ENCODE results near the gene IL24. TPM values are rescaled to one million over a fixed set of nuclear protein-coding genes. Genes with fewer than 3 reads are reported as not detected.

Gene IL24
- polyA plus RNA-seq, 1 experiment: 0.25 TPM

- no peak for TF ChIP-seq CTCF (IDR thresholded peaks at IDR 0.05; ENCODE audit: insufficient read depth, low read depth, low read length)
- H3K27me3 ChIP-seq (ENCODE audit: control insufficient read depth, insufficient read depth, low read length): peaks cover 5% of the 10 kb centered on the region
- DNase-seq (ENCODE audit: low read depth): no peak
- POLR2A ChIA-PET: interaction anchor here (0.6 kb wide), 1 partner anchor 54 kb away, joined by 3 read pairs; no protein-coding TSS in a partner anchor
- H3K4me3 ChIP-seq (ENCODE audit: low read depth, low read length): no peak overlapping the region
- CTCF ChIA-PET: interaction anchor here (1.4 to 2.7 kb wide), 2 partner anchors 10 to 127 kb away, joined by 3 to 23 read pairs; partner anchors contain the start of gene IL20
- no peaks in the 10 kb centered on the region for H3K36me3 ChIP-seq (ENCODE audit: control insufficient read depth, insufficient read depth, low read length)
These were observed 42.7 kb upstream of the IL24 start for GRCh38 chr1:206854401-206855129.

- H3K4me3 ChIP-seq (ENCODE audit: low read depth, low read length): no peak overlapping the region
- POLR2A ChIA-PET: no interaction called here
- no peaks in the 10 kb centered on the region for H3K36me3 ChIP-seq (ENCODE audit: control insufficient read depth, insufficient read depth, low read length)
- DNase-seq (ENCODE audit: low read depth): no peak
- no peak for TF ChIP-seq CTCF (IDR thresholded peaks at IDR 0.05; ENCODE audit: insufficient read depth, low read depth, low read length)
- CTCF ChIA-PET: interaction anchor here (1.0 to 2.7 kb wide), 4 partner anchors 9 to 129 kb away, joined by 3 to 23 read pairs (median 4); partner anchors contain the start of gene IL20
- H3K27me3 ChIP-seq (ENCODE audit: control insufficient read depth, insufficient read depth, low read length): peaks cover 6% of the 10 kb centered on the region
These were observed 41.4 kb upstream of the IL24 start for GRCh38 chr1:206855859-206856258.

- ChIA-PET POLR2A (no interaction called here), CTCF (interaction anchor here (1.0 to 2.7 kb wide), 6 partner anchors 8 to 130 kb away, joined by 3 to 23 read pairs (median 6); partner anchors contain the start of gene IL20)
- no peak overlapping the region for H3K4me3 ChIP-seq (ENCODE audit: low read depth, low read length)
- DNase-seq (ENCODE audit: low read depth): no peak
- no peaks in the 10 kb centered on the region for H3K36me3 ChIP-seq (ENCODE audit: control insufficient read depth, insufficient read depth, low read length)
- peaks cover 6% of the 10 kb centered on the region for H3K27me3 ChIP-seq (ENCODE audit: control insufficient read depth, insufficient read depth, low read length)
- peak; percentile 26 for TF ChIP-seq CTCF (IDR thresholded peaks at IDR 0.05; ENCODE audit: insufficient read depth, low read depth, low read length)
These were observed 40.4 kb upstream of the IL24 start for GRCh38 chr1:206856674-206857464.

GRCh38 chr1:206859082-206859521, 38.1 kb upstream of the IL24 start:
- Histone ChIP-seq H3K27me3 (ENCODE audit: control insufficient read depth, insufficient read depth, low read length) (peaks cover 12% of the 10 kb centered on the region), H3K4me3 (ENCODE audit: low read depth, low read length) (no peak overlapping the region), H3K36me3 (ENCODE audit: control insufficient read depth, insufficient read depth, low read length) (no peaks in the 10 kb centered on the region)
- CTCF ChIA-PET: interaction anchor here (1.0 to 1.8 kb wide), 5 partner anchors 17 to 124 kb away, joined by 3 to 7 read pairs (median 4); no protein-coding TSS in a partner anchor
- no peak for DNase-seq (ENCODE audit: low read depth)
- POLR2A ChIA-PET: no interaction called here
- no peak for TF ChIP-seq CTCF (IDR thresholded peaks at IDR 0.05; ENCODE audit: insufficient read depth, low read depth, low read length)

- Histone ChIP-seq H3K4me3 (ENCODE audit: low read depth, low read length) (no peak overlapping the region), H3K36me3 (ENCODE audit: control insufficient read depth, insufficient read depth, low read length) (no peaks in the 10 kb centered on the region), H3K27me3 (ENCODE audit: control insufficient read depth, insufficient read depth, low read length) (peaks cover 12% of the 10 kb centered on the region)
- no peak for TF ChIP-seq CTCF (IDR thresholded peaks at IDR 0.05; ENCODE audit: insufficient read depth, low read depth, low read length)
- DNase-seq (ENCODE audit: low read depth): no peak
- POLR2A ChIA-PET: no interaction called here
- CTCF ChIA-PET: interaction anchor here (0.6 to 1.8 kb wide), 5 partner anchors 49 to 1318 kb away, joined by 3 to 7 read pairs (median 6); no protein-coding TSS in a partner anchor
These were observed 37.1 kb upstream of the IL24 start for GRCh38 chr1:206860165-206860564.

Measured in BJ (cell line).